ENCODE results near the gene RAD51B.

DNA sequence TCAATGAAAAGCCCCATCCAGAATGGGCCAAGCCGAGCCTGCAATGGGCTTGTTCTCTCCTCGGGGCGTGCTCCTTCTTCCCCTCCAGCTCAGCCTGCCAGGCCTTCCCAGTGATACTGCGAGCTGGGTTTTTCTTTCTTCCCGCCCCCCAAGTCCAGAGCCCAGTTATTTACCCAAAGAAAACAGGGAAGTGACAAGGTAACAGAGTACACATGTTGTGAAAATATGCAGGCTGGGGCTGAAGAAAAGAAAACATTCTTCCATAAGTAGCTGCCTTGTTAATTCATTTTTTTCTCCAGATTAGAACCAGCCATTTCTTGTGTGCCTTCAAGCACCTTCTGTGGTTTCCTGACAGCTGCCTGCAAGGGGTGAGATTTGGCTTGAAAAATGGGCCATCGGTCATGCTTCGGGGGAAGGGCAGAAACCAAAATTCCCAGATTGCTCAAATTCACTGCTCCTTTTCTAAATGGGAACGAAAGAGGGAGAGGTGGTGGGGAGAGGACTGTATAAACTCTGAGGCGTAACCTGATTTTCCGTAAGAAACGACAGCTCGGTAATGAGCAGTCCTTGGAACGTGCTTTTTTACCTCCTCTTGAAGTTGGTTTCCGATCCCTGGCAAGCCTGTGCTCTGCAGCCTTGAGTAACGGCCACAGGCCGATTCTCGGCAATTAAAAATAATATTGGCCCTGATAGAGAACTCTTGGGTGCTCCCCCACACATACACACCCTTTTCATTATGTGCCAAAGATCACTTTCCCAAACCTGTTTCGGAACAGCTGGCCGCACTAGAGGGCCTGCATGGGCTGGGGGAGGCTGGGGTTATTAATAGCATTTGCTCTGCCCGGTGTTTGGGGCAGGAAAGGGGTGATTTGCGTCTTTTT is 743.9 kb downstream of the RAD51B start:
- TF ChIP-seq, protein P1, sequence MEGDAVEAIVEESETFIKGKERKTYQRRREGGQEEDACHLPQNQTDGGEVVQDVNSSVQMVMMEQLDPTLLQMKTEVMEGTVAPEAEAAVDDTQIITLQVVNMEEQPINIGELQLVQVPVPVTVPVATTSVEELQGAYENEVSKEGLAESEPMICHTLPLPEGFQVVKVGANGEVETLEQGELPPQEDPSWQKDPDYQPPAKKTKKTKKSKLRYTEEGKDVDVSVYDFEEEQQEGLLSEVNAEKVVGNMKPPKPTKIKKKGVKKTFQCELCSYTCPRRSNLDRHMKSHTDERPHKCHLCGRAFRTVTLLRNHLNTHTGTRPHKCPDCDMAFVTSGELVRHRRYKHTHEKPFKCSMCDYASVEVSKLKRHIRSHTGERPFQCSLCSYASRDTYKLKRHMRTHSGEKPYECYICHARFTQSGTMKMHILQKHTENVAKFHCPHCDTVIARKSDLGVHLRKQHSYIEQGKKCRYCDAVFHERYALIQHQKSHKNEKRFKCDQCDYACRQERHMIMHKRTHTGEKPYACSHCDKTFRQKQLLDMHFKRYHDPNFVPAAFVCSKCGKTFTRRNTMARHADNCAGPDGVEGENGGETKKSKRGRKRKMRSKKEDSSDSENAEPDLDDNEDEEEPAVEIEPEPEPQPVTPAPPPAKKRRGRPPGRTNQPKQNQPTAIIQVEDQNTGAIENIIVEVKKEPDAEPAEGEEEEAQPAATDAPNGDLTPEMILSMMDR (IDR thresholded peaks at IDR 0.05) = no peak
- TF ChIP-seq TCF7L2 (IDR thresholded peaks at IDR 0.05; ENCODE audit: low read depth, low read length) = no peak
